Vagina (tissue), 2 donors: ENCODE results near the gene COL2A1. TPM values are rescaled to one million over a fixed set of nuclear protein-coding genes. Genes with fewer than 3 reads are reported as not detected.

ENCODE experiments used
- DNase-seq, 2 donors: peaks; one replicate each; pipeline ENCODE4 v3.0.0-alpha.2; 2017; ENCODE audit errors: extremely low spot score in 2 of 2
- H3K27ac ChIP-seq: fragments of 200-600 bp; sonication (generic); one replicate; pipeline ENCODE4 v1.5.1; 2019
- H3K27me3 ChIP-seq: fragments of 200-600 bp; sonication (generic); one replicate; pipeline ENCODE4 v1.5.1; 2019
- H3K36me3 ChIP-seq, 2 donors: fragments of 200-600 bp; sonication (generic); one replicate each; pipeline ENCODE4 v1.5.1; 2017 to 2019
- H3K4me1 ChIP-seq: fragments of 200-600 bp; sonication (generic); one replicate; pipeline ENCODE4 v1.5.1; 2019
- H3K4me3 ChIP-seq, 2 donors: fragments of 200-600 bp; sonication (generic); 1 replicate in 1 of 2; 2 replicates in 1 of 2; pipeline ENCODE4 v1.5.1; 2016 to 2019
- H3K9me3 ChIP-seq: fragments of 200-600 bp; sonication (generic); one replicate; pipeline ENCODE4 v1.5.1; 2019
- POLR2A ChIP-seq, 2 donors: fragments of 450-650 bp; IDR thresholded peaks; one replicate each; pipeline ENCODE4 v1.6.1; 2017; ENCODE audit warnings: antibody characterized with exemption in 2 of 2, mild to moderate bottlenecking in 2 of 2, moderate library complexity in 2 of 2
- POLR2AphosphoS5 ChIP-seq, 2 donors: sonication (generic); formaldehyde crosslinking; IDR thresholded peaks; one replicate each; pipeline ENCODE4 v1.9.0; 2017; ENCODE audit warnings: antibody characterized with exemption in 2 of 2, mild to moderate bottlenecking in 2 of 2, low read depth in 1 of 2; ENCODE audit not compliant: insufficient read depth in 1 of 2
- intact Hi-C: fragments of 100-400 bp; cut with DNase I; formaldehyde crosslinking; loops from one replicate; pipeline ENCODE4 v1.15.1; 2023
- total RNA-seq: library from RNA; depleted of rRNA; stranded (reverse); fragments of >200 nt; gene quantifications from one replicate; pipeline ENCODE4 v1.2.3, GENCODE V29; 2016
- TF ChIP-seq, protein P1 (sequence below), 3 experiments: fragments of 450-650 bp in 2 of 3; fragments of 200-600 bp in 1 of 3; sonication (generic) in 1 of 3; IDR thresholded peaks; one replicate each; pipeline ENCODE4 v1.5.1; 2017 to 2019; ENCODE audit warnings: antibody characterized with exemption in 3 of 3, mild to moderate bottlenecking in 2 of 3, moderate library complexity in 2 of 3

COL2A1 gene
- total RNA-seq, 1 donor from 2014 or later: not detected

DNA sequence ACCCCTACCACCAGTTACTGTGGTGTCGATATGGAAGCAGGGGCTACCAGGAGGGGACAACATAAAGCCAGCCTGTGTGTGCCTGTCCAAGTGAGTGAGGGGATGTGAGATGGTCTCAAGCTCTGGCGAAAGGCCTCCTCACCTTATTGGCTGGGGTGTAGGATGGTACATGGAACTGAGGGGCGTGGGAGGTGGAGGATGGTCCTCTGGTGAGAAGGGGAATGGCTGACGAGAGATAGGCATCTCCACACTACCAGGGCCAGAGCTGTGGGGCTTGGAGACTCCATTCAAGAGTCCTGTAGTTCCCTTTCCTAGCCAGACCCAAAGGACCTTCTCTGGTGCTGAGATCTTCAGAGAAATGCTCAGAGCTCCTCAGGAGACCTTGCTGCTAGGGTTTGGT, 32.5 kb upstream of the COL2A1 start:
- TF ChIP-seq, protein P1, sequence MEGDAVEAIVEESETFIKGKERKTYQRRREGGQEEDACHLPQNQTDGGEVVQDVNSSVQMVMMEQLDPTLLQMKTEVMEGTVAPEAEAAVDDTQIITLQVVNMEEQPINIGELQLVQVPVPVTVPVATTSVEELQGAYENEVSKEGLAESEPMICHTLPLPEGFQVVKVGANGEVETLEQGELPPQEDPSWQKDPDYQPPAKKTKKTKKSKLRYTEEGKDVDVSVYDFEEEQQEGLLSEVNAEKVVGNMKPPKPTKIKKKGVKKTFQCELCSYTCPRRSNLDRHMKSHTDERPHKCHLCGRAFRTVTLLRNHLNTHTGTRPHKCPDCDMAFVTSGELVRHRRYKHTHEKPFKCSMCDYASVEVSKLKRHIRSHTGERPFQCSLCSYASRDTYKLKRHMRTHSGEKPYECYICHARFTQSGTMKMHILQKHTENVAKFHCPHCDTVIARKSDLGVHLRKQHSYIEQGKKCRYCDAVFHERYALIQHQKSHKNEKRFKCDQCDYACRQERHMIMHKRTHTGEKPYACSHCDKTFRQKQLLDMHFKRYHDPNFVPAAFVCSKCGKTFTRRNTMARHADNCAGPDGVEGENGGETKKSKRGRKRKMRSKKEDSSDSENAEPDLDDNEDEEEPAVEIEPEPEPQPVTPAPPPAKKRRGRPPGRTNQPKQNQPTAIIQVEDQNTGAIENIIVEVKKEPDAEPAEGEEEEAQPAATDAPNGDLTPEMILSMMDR (IDR thresholded peaks at IDR 0.05): no peak
- TF ChIP-seq POLR2AphosphoS5 (IDR thresholded peaks at IDR 0.05; ENCODE audit: insufficient read depth in 1 of 2, low read depth in 1 of 2) (no peak), POLR2A (IDR thresholded peaks at IDR 0.05) (no peak)
- intact Hi-C loops: no loop called here
- no peaks in the 10 kb centered on the region for H3K36me3 ChIP-seq
- DNase-seq: no peak
- no peaks in the 10 kb centered on the region for H3K4me1 ChIP-seq
- H3K27me3 ChIP-seq: no peaks in the 10 kb centered on the region
- no peaks in the 10 kb centered on the region for H3K9me3 ChIP-seq
- no peak overlapping the region for H3K4me3 ChIP-seq
- no peak overlapping the region for H3K27ac ChIP-seq

DNA sequence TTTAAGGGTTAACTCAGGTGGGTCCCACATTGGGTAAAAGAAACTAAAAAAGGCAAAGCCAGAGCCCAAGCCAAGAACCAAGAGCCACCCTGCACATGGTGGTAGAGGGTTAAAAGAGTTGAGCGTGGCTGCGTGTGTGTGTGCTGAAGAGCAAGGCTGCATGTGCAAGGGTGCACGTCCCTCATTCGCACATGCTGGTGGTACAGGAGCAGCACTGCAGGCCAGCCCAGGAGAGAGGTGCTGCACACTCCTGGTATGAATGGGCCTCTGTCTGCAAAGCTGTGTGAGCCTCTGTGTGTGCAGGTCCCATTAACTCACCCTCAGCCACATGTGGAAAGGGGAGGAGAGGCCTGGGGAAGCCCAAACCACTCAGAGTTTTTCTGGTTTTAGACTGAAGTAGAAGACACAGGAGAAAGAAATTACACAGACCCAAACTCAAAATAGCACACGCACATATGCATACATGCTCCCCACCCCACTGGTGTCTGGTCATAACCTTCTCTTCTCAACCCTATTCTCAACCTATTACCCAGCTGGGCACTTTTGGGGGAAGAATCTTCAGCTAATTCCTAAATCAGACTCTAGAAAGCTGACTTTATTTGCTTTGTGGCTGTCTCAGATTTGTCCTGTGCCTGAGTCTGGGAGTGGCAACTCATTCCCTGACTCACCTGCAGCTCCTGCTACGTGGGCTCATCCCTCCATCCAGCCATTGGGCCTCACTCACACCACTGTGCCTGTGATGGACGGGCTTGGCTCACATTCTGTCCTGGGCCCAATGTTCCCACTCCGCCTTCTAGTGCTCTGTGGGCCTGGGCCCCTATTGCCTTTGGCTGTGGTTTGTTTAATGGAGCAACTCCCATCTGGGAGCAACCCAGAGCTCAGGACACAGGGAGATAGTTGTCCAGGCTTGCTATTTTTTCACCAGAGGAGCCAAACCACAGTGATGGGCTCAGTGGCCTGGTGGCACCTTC, 30.8 kb upstream of the COL2A1 start:
- no peaks in the 10 kb centered on the region for H3K27me3 ChIP-seq
- DNase-seq: no peak
- no peaks in the 10 kb centered on the region for H3K36me3 ChIP-seq
- H3K9me3 ChIP-seq: no peaks in the 10 kb centered on the region
- no peak overlapping the region for H3K27ac ChIP-seq
- H3K4me1 ChIP-seq: no peaks in the 10 kb centered on the region
- intact Hi-C loops: no loop called here
- no peak overlapping the region for H3K4me3 ChIP-seq
- TF ChIP-seq POLR2AphosphoS5 (IDR thresholded peaks at IDR 0.05; ENCODE audit: insufficient read depth in 1 of 2, low read depth in 1 of 2) (no peak), POLR2A (IDR thresholded peaks at IDR 0.05) (no peak)
- TF ChIP-seq, protein P1 (IDR thresholded peaks at IDR 0.05): no peak

DNA sequence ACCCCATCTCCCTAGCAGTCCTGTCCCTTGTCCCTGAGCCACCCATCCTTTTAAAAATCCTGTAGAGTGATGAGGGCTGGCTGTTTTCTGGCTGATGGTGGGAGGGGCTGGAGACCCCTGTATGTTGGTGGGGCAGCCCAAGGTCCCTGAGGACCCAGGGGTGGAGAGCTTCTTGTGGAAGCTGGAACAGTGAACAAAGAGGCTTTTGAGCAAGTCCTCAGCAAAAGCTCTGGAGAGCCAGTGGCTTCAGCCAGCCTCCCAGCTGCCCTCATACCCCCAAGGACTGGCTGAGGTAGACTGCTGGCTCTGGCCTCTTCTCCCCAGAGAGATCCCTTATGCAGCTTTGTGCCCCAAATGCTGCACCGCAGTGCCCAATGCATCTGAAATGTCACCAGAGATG, 29.2 kb upstream of the COL2A1 start:
- Histone ChIP-seq H3K36me3 (no peaks in the 10 kb centered on the region), H3K27me3 (no peaks in the 10 kb centered on the region), H3K27ac (no peak overlapping the region), H3K4me3 (no peak overlapping the region), H3K4me1 (no peaks in the 10 kb centered on the region), H3K9me3 (no peaks in the 10 kb centered on the region)
- intact Hi-C loops: no loop called here
- TF ChIP-seq, protein P1 (IDR thresholded peaks at IDR 0.05): no peak
- TF ChIP-seq POLR2A (IDR thresholded peaks at IDR 0.05): no peak
- no peak for TF ChIP-seq POLR2AphosphoS5 (IDR thresholded peaks at IDR 0.05; ENCODE audit: insufficient read depth in 1 of 2, low read depth in 1 of 2)
- DNase-seq: no peak

DNA sequence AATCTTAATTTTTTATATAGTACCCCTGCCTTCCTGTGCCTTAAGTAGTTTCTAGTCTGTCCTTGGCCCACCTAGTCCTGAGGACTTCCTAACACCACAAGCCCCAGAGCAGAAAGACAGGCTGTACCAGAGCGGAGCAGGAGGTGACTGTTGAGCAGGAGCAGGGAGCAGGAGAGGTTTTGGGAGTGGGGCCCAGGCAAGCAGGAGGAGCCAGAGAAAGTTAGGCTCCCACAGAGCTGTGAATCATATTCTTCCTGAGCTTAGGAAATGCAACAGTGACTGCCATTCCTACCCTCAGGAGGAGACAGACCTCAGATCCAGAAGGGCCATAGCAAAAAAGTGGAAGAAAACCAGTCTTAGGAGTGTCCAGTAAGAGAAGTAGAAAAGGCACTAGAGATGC, 28.3 kb upstream of the COL2A1 start:
- intact Hi-C loops: no loop called here
- no peaks in the 10 kb centered on the region for H3K36me3 ChIP-seq
- H3K4me1 ChIP-seq: no peaks in the 10 kb centered on the region
- H3K27me3 ChIP-seq: no peaks in the 10 kb centered on the region
- no peak overlapping the region for H3K27ac ChIP-seq
- TF ChIP-seq POLR2AphosphoS5 (IDR thresholded peaks at IDR 0.05; ENCODE audit: insufficient read depth in 1 of 2, low read depth in 1 of 2): no peak
- TF ChIP-seq, protein P1 (IDR thresholded peaks at IDR 0.05): no peak
- TF ChIP-seq POLR2A (IDR thresholded peaks at IDR 0.05): no peak
- H3K9me3 ChIP-seq: no peaks in the 10 kb centered on the region
- DNase-seq: no peak
- H3K4me3 ChIP-seq: no peak overlapping the region
